PC-9 (cell line): Measurements from ENCODE around the gene FLYWCH1. TPM values are rescaled to one million over a fixed set of nuclear protein-coding genes. Genes with fewer than 3 reads are reported as not detected.

ENCODE experiments used
- BruUV-seq: library from RNA; stranded (reverse); fragments of 400-500 nt; replicated peaks from 2 replicates; lab custom pipeline; 2021; lab: Mats Ljungman, UMichigan
- CTCF ChIA-PET: fragments of 300-600 bp; sonication (Branson Sonifier 250); formaldehyde crosslinking; loops from one replicate; lab custom pipeline; 2022; ENCODE audit warnings: antibody characterized with exemption; lab: Charles Lee
- POLR2A ChIA-PET: fragments of 300-600 bp; sonication (Branson Sonifier 250); formaldehyde crosslinking; loops from one replicate; lab custom pipeline; 2022; ENCODE audit warnings: antibody characterized with exemption; ENCODE audit not compliant: unreplicated experiment; lab: Charles Lee
- DNase-seq, 2 experiments: peaks; one replicate each; pipeline versions ENCODE4 v3.0.0 to v3.0.0-alpha.2; 2015 to 2022; ENCODE audit warnings: mixed read lengths in 1 of 2
- H2AFZ ChIP-seq: fragments of 200-600 bp; sonication (generic); 2 replicates; pipeline ENCODE4 v1.8.1; 2017; ENCODE audit warnings: antibody characterized with exemption
- H3F3A ChIP-seq: fragments of 200-600 bp; sonication (generic); 2 replicates; pipeline ENCODE4 v1.8.1; 2017; ENCODE audit warnings: antibody characterized with exemption, mild to moderate bottlenecking, low read depth; ENCODE audit not compliant: insufficient read depth
- H3K27ac ChIP-seq: fragments of 200-600 bp; sonication (generic); 2 replicates; pipeline ENCODE4 v1.6.1; 2016; ENCODE audit warnings: mixed run types
- H3K27me3 ChIP-seq: fragments of 200-600 bp; sonication (generic); 2 replicates; pipeline ENCODE4 v1.6.1; 2016; ENCODE audit warnings: low read depth, mixed run types; ENCODE audit not compliant: insufficient read depth
- H3K36me3 ChIP-seq: fragments of 200-600 bp; sonication (generic); 2 replicates; pipeline ENCODE4 v1.6.1; 2016; ENCODE audit warnings: low read depth, mixed run types
- H3K4me1 ChIP-seq: fragments of 200-600 bp; sonication (generic); replicated peaks from 2 replicates; pipeline ENCODE4 v1.6.1; 2016; ENCODE audit warnings: mixed run types; ENCODE audit not compliant: insufficient read depth
- H3K4me2 ChIP-seq: fragments of 200-600 bp; sonication (generic); 2 replicates; pipeline ENCODE4 v1.6.1; 2017; ENCODE audit warnings: mixed run types
- H3K4me3 ChIP-seq: fragments of 200-600 bp; sonication (generic); 2 replicates; pipeline ENCODE4 v1.6.1; 2016; ENCODE audit warnings: mixed run types
- H3K79me2 ChIP-seq: fragments of 200-600 bp; sonication (generic); 2 replicates; pipeline ENCODE4 v1.6.1; 2017; ENCODE audit warnings: low read depth, mixed run types
- H3K9me2 ChIP-seq: fragments of 200-600 bp; sonication (generic); 2 replicates; pipeline ENCODE4 v1.8.1; 2017; ENCODE audit warnings: mild to moderate bottlenecking; ENCODE audit not compliant: insufficient read depth
- H3K9me3 ChIP-seq: fragments of 200-600 bp; sonication (generic); 2 replicates; pipeline ENCODE4 v1.8.1; 2016; ENCODE audit warnings: low read depth; ENCODE audit not compliant: insufficient read depth
- H4K20me1 ChIP-seq: fragments of 200-600 bp; sonication (generic); 2 replicates; pipeline ENCODE4 v1.8.1; 2017; ENCODE audit not compliant: insufficient read depth
- EZH2 ChIP-seq: fragments of 200-600 bp; sonication (generic); IDR thresholded peaks from 2 replicates; pipeline ENCODE4 v1.8.0; 2017; ENCODE audit warnings: antibody characterized with exemption, low read depth
- intact Hi-C: fragments of 100-400 bp; cut with micrococcal nuclease; formaldehyde crosslinking; loops from one replicate; pipeline ENCODE4 v1.10.0; 2022; ENCODE audit not compliant: unreplicated experiment
- total RNA-seq: library from RNA; stranded (reverse); gene quantifications from 2 replicates; pipeline ENCODE4 v1.2.3, GENCODE V29; 2021
- TF ChIP-seq, protein P1 (sequence below): fragments of 200-600 bp; sonication (generic); conservative IDR thresholded peaks from 2 replicates; pipeline ENCODE4 v1.6.1; 2017; ENCODE audit warnings: mixed run types, antibody characterized with exemption, mild to moderate bottlenecking, moderate library complexity

Gene FLYWCH1
- total RNA-seq, 1 experiment from 2014 or later, result 79.9 TPM

- CTCF ChIA-PET, result no interaction called here
- no peaks in the 10 kb centered on the region for H3K79me2 ChIP-seq
These were observed 15.9 kb upstream of the FLYWCH1 start for GRCh38 chr16:2895813-2896212.

DNA sequence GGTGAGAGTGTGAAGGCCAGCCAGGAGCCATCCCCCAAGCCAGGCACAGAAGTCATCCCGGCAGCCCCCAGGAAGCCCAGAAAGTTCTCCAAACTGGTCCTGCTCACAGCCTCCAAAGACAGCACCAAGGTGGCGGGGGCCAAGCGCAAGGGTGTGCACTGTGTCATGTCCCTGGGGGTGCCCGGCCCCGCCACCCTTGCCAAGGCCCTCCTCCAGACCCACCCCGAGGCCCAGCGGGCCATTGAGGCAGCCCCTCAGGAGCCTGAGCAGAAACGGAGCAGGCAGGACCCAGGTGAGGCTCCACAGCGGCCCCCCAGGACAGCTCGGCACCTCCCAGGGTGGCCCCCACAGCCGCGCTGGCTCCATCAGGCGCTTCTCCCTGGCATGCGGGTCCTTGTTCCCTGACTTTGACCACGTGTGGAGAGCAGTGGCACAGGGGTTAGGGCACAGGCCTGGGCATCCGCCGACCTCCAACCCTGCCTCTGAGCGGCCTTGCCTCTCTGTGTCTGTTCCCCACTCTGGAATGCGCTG, 15.2 kb upstream of the FLYWCH1 start:
- Histone ChIP-seq H3K9me2 (no peaks in the 10 kb centered on the region), H3K27me3 (no peaks in the 10 kb centered on the region), H3K79me2 (no peaks in the 10 kb centered on the region), H3F3A (0 out of 2 replicates have a peak, but pooled peaks cover 3% of the 10 kb centered on the region), H3K4me3 (no peak overlapping the region), H3K4me1 (no peaks in the 10 kb centered on the region), H3K36me3 (no peaks in the 10 kb centered on the region), H2AFZ (no peak overlapping the region), H3K4me2 (no peak overlapping the region), H4K20me1 (no peaks in the 10 kb centered on the region), H3K27ac (no peak overlapping the region), H3K9me3 (no peaks in the 10 kb centered on the region)
- POLR2A ChIA-PET, result no interaction called here
- BruUV-seq, result no TSS peak
- DNase-seq, result no peak
- intact Hi-C loops, result no loop called here
- no peak for TF ChIP-seq EZH2
- TF ChIP-seq, protein P1, sequence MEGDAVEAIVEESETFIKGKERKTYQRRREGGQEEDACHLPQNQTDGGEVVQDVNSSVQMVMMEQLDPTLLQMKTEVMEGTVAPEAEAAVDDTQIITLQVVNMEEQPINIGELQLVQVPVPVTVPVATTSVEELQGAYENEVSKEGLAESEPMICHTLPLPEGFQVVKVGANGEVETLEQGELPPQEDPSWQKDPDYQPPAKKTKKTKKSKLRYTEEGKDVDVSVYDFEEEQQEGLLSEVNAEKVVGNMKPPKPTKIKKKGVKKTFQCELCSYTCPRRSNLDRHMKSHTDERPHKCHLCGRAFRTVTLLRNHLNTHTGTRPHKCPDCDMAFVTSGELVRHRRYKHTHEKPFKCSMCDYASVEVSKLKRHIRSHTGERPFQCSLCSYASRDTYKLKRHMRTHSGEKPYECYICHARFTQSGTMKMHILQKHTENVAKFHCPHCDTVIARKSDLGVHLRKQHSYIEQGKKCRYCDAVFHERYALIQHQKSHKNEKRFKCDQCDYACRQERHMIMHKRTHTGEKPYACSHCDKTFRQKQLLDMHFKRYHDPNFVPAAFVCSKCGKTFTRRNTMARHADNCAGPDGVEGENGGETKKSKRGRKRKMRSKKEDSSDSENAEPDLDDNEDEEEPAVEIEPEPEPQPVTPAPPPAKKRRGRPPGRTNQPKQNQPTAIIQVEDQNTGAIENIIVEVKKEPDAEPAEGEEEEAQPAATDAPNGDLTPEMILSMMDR, result no peak
- CTCF ChIA-PET, result no interaction called here

More at GRCh38 chr16:2895813-2896212, 15.9 kb upstream of the FLYWCH1 start:
- Histone ChIP-seq H3F3A (0 out of 2 replicates have a peak, but pooled peaks cover 3% of the 10 kb centered on the region), H3K36me3 (no peaks in the 10 kb centered on the region), H2AFZ (no peak overlapping the region), H4K20me1 (no peaks in the 10 kb centered on the region), H3K27me3 (no peaks in the 10 kb centered on the region), H3K4me3 (no peak overlapping the region), H3K4me1 (no peaks in the 10 kb centered on the region), H3K9me2 (no peaks in the 10 kb centered on the region), H3K9me3 (no peaks in the 10 kb centered on the region), H3K27ac (no peak overlapping the region), H3K4me2 (no peak overlapping the region)
- TF ChIP-seq, protein P1, result no peak
- TF ChIP-seq EZH2, result no peak
- intact Hi-C loops, result no loop called here
- POLR2A ChIA-PET, result no interaction called here
- DNase-seq, result no peak
- no TSS peak for BruUV-seq

- ChIA-PET POLR2A (interaction anchor here (0.6 kb wide), 1 partner anchor 9 kb away, joined by 8 read pairs; no protein-coding TSS in a partner anchor), CTCF (no interaction called here)
- no peak overlapping the region for H3K4me3 ChIP-seq
- H3K4me2 ChIP-seq, result no peak overlapping the region
- intact Hi-C loops, result no loop called here
- H4K20me1 ChIP-seq, result no peaks in the 10 kb centered on the region
- H3K79me2 ChIP-seq, result no peaks in the 10 kb centered on the region
- H3K4me1 ChIP-seq, result no peaks in the 10 kb centered on the region
- TF ChIP-seq, protein P1, result no peak
- no peak for TF ChIP-seq EZH2
- no TSS peak for BruUV-seq
- H3K27me3 ChIP-seq, result no peaks in the 10 kb centered on the region
- H2AFZ ChIP-seq, result no peak overlapping the region
- H3K27ac ChIP-seq, result no peak overlapping the region
- no peak for DNase-seq
- no peaks in the 10 kb centered on the region for H3K9me2 ChIP-seq
- H3F3A ChIP-seq, result 0 out of 2 replicates have a peak, but pooled peaks cover 3% of the 10 kb centered on the region
- H3K9me3 ChIP-seq, result no peaks in the 10 kb centered on the region
- H3K36me3 ChIP-seq, result no peaks in the 10 kb centered on the region
These were observed 14.6 kb upstream of the FLYWCH1 start for GRCh38 chr16:2897110-2897509.
